NOMO-1 treated with dmso at 0.1 percent for 144 hours (cell line): ENCODE results near the gene ALKBH7.
"Not testable (repeated sequence)": the region's sequence is repeated elsewhere in the genome, so short reads cannot be mapped to it uniquely, and the experiment has no call there.

Source experiments
- DNase-seq: peaks from one replicate; lab custom pipeline; 2025; ENCODE audit not compliant: unreplicated experiment; lab: John Stamatoyannopoulos, UW

The ALKBH7 gene

GRCh38 chr19:6400062-6400944 lies 27.7 kb downstream of the ALKBH7 start:
- DNase-seq, result not testable (repeated sequence)

GRCh38 chr19:6402058-6402457 lies 29.5 kb downstream of the ALKBH7 start:
- DNase-seq, result no peak

GRCh38 chr19:6402837-6403608 lies 30.4 kb downstream of the ALKBH7 start:
- DNase-seq, result no peak

- no peak for DNase-seq
Observed at GRCh38 chr19:6406401-6406800, 33.8 kb downstream of the ALKBH7 start.

GRCh38 chr19:6409346-6409745 lies 36.8 kb downstream of the ALKBH7 start:
- no peak for DNase-seq

- DNase-seq, result no peak
Observed at GRCh38 chr19:6412061-6412446, 39.5 kb downstream of the ALKBH7 start.

- no peak for DNase-seq
Observed at GRCh38 chr19:6412447-6413091, 40.0 kb downstream of the ALKBH7 start.

GRCh38 chr19:6413291-6413690 lies 40.7 kb downstream of the ALKBH7 start:
- DNase-seq, result no peak

GRCh38 chr19:6413721-6414643 lies 41.4 kb downstream of the ALKBH7 start:
- DNase-seq, result no peak

- DNase-seq, result no peak
Observed at GRCh38 chr19:6414793-6415590, 42.4 kb downstream of the ALKBH7 start.

GRCh38 chr19:6415591-6416190 lies 43.1 kb downstream of the ALKBH7 start:
- DNase-seq, result no peak

GRCh38 chr19:6416658-6417405 lies 44.2 kb downstream of the ALKBH7 start:
- no peak for DNase-seq

GRCh38 chr19:6417713-6418561 lies 45.3 kb downstream of the ALKBH7 start:
- DNase-seq, result no peak

GRCh38 chr19:6418562-6418932 lies 46.0 kb downstream of the ALKBH7 start:
- no peak for DNase-seq

- no peak for DNase-seq
Observed at GRCh38 chr19:6421075-6422014, 48.8 kb downstream of the ALKBH7 start.

- DNase-seq, result no peak
Observed at GRCh38 chr19:6423499-6424194, 51.1 kb downstream of the ALKBH7 start.
